Adrenal gland (tissue), 12 donors: Measurements from ENCODE around the gene LPP. TPM values are rescaled to one million over a fixed set of nuclear protein-coding genes. Genes with fewer than 3 reads are reported as not detected.

Experiments used
- DNase-seq, 7 donors: peaks; one replicate each; pipeline ENCODE4 v3.0.0-alpha.2; 2019 to 2020
- H3K27ac ChIP-seq, 5 donors: fragments of 200-600 bp; sonication (generic) in 4 of 5; 1 replicate in 3 of 5; 2 replicates in 2 of 5; pipeline versions ENCODE4 v1.5.1 to v1.8.0; 2016 to 2020; ENCODE audit warnings: mild to moderate bottlenecking in 1 of 5
- H3K27me3 ChIP-seq: fragments of 200-600 bp; 2 replicates; pipeline ENCODE4 v1.8.0; 2021
- H3K36me3 ChIP-seq, 2 donors: fragments of 200-600 bp; replicated peaks in 1 of 2; 1 replicate in 1 of 2; 2 replicates in 1 of 2; pipeline versions ENCODE4 v1.5.1 to v1.8.0; 2018 to 2022
- H3K4me1 ChIP-seq, 2 donors: fragments of 200-600 bp; replicated peaks in 1 of 2; 1 replicate in 1 of 2; 2 replicates in 1 of 2; pipeline versions ENCODE4 v1.5.1 to v1.8.0; 2018 to 2021
- H3K4me3 ChIP-seq, 4 donors: fragments of 200-600 bp; sonication (generic) in 3 of 4; one replicate each; pipeline ENCODE4 v1.5.1; 2016 to 2018
- H3K9me3 ChIP-seq, 3 donors: fragments of 200-600 bp; sonication (generic) in 1 of 3; replicated peaks in 1 of 3; 1 replicate in 2 of 3; 2 replicates in 1 of 3; pipeline versions ENCODE4 v1.5.1 to v1.8.0; 2016 to 2021
- POLR2A ChIP-seq, 2 donors: fragments of 450-650 bp; IDR thresholded peaks; one replicate each; pipeline ENCODE4 v1.6.1; 2017; ENCODE audit warnings: antibody characterized with exemption in 2 of 2, mild to moderate bottlenecking in 2 of 2, moderate library complexity in 1 of 2
- WGBS, 4 donors: extraction: QIAGEN DNeasy Blood & Tissue Kit in 2 of 4; methylation state at CpG; one replicate each; pipeline versions ENCODE4 v1.1.5 to v1.1.7; 2013 to 2017; 5-methylcytosine and 5-hydroxymethylcytosine counted together
- intact Hi-C, 2 donors: fragments of 100-400 bp; cut with DNase I; formaldehyde crosslinking; loops; one replicate each; pipeline versions ENCODE4 v1.14.1 to v1.15.0; 2022 to 2023
- polyA plus RNA-seq, 3 donors: library from polyadenylated mRNA; stranded (reverse); fragments of 200-250 nt in 2 of 3; fragments of 350-450 nt in 1 of 3; fragmentation: Illumina TruSeq in 1 of 3; extraction: RNeasy Lipid Tissue Mini Kit (QIAGEN cat#74804) in 1 of 3; gene quantifications; one replicate each; pipeline ENCODE4 v1.2.3, GENCODE V29; 2013 to 2014
- total RNA-seq, 9 donors: library from RNA; depleted of rRNA in 4 of 9; stranded (reverse); fragments of >200 nt in 4 of 9; fragments of 120-200 nt in 1 of 9; fragmentation: NEBNext Ultra II Directional in 1 of 9; extraction: Animal tissue kit (Norgen Biotek cat#: 25700) in 1 of 9; gene quantifications; one replicate each; pipeline versions ENCODE4 v1.1.0 to v1.2.4, GENCODE V29; 2013 to 2023
- TF ChIP-seq, protein P1 (sequence below), 6 experiments: fragments of 450-650 bp in 4 of 6; fragments of 200-600 bp in 2 of 6; sonication (generic) in 1 of 6; IDR thresholded peaks; 1 replicate in 5 of 6; 2 replicates in 1 of 6; pipeline versions ENCODE4 v1.5.1 to v1.8.0; 2016 to 2021; ENCODE audit warnings: antibody characterized with exemption in 6 of 6, mild to moderate bottlenecking in 2 of 6, moderate library complexity in 1 of 6
- donor health status: healthy with polysubstance abuse.
- donor health status: Bipolar disorder and iron deficiency.
- donor health status: DM: yes; HTN: yes; CAD: no.
- donor health status: DM: no; HTN: no; CAD: no.
- donor health status: DM: no; HTN: no; CAD: no.
- donor health status: DM: yes; HTN: yes; CAD: no.

LPP gene
- total and polyA plus RNA-seq, 12 donors: 7.0 to 170 (median 101) TPM

DNA sequence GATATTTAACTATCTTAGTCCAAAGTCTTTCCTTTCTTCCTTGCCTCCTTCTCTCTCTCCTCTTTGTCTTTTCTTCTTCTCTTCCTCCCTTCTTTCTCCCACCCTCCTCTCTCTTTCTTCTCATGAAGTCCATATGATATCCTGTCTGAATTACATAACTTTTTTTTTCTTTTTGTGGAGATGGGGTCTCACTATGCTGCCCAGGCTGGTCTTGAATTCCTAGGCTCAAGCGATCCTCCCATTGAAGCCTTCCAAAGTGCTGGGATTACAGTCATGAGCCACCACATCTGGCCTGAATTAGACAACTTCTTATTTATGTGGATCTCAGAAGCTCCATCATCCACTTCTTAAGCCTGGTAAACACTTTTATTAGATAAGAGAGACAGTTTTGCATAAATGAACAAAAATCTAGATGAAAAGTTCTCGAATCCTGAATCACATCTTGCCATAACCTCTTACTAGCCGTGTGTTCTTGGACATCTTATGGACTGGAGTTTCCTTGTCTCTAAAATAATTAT is 206.5 kb downstream of the LPP start:
- Histone ChIP-seq H3K4me1 (peaks cover 2 to 21% of the 10 kb centered on the region in 2 donors), H3K4me3 (no peak overlapping the region), H3K27me3 (no peaks in the 10 kb centered on the region), H3K9me3 (no peaks in the 10 kb centered on the region), H3K27ac (no peak overlapping the region), H3K36me3 (no peaks in the 10 kb centered on the region)
- TF ChIP-seq POLR2A (IDR thresholded peaks at IDR 0.05): no peak
- TF ChIP-seq, protein P1, sequence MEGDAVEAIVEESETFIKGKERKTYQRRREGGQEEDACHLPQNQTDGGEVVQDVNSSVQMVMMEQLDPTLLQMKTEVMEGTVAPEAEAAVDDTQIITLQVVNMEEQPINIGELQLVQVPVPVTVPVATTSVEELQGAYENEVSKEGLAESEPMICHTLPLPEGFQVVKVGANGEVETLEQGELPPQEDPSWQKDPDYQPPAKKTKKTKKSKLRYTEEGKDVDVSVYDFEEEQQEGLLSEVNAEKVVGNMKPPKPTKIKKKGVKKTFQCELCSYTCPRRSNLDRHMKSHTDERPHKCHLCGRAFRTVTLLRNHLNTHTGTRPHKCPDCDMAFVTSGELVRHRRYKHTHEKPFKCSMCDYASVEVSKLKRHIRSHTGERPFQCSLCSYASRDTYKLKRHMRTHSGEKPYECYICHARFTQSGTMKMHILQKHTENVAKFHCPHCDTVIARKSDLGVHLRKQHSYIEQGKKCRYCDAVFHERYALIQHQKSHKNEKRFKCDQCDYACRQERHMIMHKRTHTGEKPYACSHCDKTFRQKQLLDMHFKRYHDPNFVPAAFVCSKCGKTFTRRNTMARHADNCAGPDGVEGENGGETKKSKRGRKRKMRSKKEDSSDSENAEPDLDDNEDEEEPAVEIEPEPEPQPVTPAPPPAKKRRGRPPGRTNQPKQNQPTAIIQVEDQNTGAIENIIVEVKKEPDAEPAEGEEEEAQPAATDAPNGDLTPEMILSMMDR (IDR thresholded peaks at IDR 0.05): no peak
- intact Hi-C loops: no loop called here
- 89 to 96% (median 95%) methylated on average over 3 of the region's 3 CpGs for WGBS, 4 donors
- DNase-seq: no peak

DNA sequence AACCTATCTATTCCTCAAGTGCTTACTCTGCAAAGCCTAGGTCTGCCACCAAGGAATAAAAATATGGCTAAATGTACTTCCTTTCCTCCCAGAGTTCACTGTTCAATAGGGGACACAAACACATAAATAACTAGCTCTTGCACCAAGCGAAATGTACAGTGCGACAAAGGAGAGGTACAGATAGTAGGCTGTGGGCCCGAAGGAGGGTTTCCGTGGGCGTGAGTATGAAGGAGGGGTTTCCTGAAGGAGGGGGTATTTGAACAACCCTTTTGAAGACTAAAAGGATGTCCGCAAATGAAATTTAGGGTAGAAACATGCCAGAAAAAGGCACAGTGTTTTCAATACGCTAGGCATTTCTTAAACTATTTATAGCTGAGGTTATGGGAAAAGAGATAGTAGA is 207.9 kb downstream of the LPP start:
- Histone ChIP-seq H3K9me3 (no peaks in the 10 kb centered on the region), H3K36me3 (no peaks in the 10 kb centered on the region), H3K4me1 (peaks cover 2 to 29% of the 10 kb centered on the region in 2 donors), H3K27me3 (no peaks in the 10 kb centered on the region), H3K27ac (peak overlapping the region in 1 of 5 donors; percentile 30), H3K4me3 (no peak overlapping the region)
- WGBS, 4 donors: 88 to 97% (median 92%) methylated on average over 7 of the region's 7 CpGs
- no peak for DNase-seq
- TF ChIP-seq, protein P1 (IDR thresholded peaks at IDR 0.05): no peak
- TF ChIP-seq POLR2A (IDR thresholded peaks at IDR 0.05): peak in 1 of 2 donors; percentile 13
- intact Hi-C loops: no loop called here

DNA sequence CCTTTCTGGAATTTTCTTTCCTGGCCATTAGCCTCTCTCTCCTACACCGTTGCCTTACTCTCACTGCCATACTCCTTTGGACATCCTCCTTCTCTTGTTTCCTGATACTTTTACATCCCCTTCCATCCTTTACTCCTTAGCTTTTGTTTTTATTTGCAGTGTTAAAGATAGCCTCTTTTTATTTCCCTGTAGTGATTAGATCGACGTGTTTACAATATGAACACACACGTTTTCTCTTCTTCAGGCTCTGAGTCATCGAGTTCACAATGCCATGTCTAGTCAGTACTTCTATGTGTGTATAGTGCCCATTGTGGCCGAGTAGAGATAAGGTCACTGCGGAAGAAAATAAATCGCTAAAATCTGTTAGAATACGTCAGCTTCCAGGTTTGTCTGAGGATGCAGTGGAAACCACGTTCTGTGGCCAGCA is 208.5 kb downstream of the LPP start:
- H3K27ac ChIP-seq: peak overlapping the region in 2 of 5 donors; percentile 30 to 40
- no peak overlapping the region for H3K4me3 ChIP-seq
- H3K36me3 ChIP-seq: no peaks in the 10 kb centered on the region
- 36 to 42% (median 39%) methylated on average over 10 of the region's 10 CpGs for WGBS, 4 donors
- no peaks in the 10 kb centered on the region for H3K9me3 ChIP-seq
- H3K4me1 ChIP-seq: peaks cover 2 to 29% of the 10 kb centered on the region in 2 donors
- H3K27me3 ChIP-seq: no peaks in the 10 kb centered on the region
- intact Hi-C loops: no loop called here
- no peak for TF ChIP-seq POLR2A (IDR thresholded peaks at IDR 0.05)
- TF ChIP-seq, protein P1 (IDR thresholded peaks at IDR 0.05): peak in 4 of 6 experiments; percentile 21 to 34 (median 28)
- DNase-seq: peak in 6 of 7 donors; percentile 29 to 59 (median 48)

DNA sequence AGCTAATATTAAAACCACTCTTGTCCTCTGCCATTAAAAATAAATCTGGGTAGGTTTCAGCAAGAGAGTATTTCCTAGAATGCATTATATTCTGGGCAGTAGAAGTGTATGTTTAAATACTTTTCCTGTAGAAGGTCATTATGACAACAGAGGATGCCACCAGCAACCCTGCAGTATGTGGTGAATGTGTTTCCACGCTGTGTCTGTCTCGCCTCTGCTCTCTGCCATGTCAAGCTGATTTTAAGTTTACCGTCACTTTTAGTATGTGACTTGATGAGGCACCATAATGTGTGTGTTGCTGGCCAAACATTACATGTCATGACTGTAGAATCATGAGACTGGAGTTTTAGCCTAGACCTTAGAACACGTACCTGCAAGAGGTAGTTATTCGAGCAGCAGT is 211.2 kb downstream of the LPP start:
- WGBS, 4 donors: 91 to 98% (median 96%) methylated on average over 5 of the region's 5 CpGs
- no peak for TF ChIP-seq POLR2A (IDR thresholded peaks at IDR 0.05)
- TF ChIP-seq, protein P1 (IDR thresholded peaks at IDR 0.05): no peak
- no peak overlapping the region for H3K4me3 ChIP-seq
- H3K27me3 ChIP-seq: no peaks in the 10 kb centered on the region
- no peak for DNase-seq
- peaks cover 2 to 24% of the 10 kb centered on the region in 2 donors for H3K4me1 ChIP-seq
- no peak overlapping the region for H3K27ac ChIP-seq
- no peaks in the 10 kb centered on the region for H3K36me3 ChIP-seq
- no peaks in the 10 kb centered on the region for H3K9me3 ChIP-seq
- intact Hi-C loops: no loop called here
